ENCODE data around the gene ATXN1L.
"Not testable (repeated sequence)": the region's sequence is repeated elsewhere in the genome, so short reads cannot be mapped to it uniquely, and the experiment has no call there.

ATXN1L gene

GRCh38 chr16:71852561-71852960 is 6.8 kb downstream of the ATXN1L start:
- no peak for DNase-seq

- DNase-seq, result no peak
These were observed 7.6 kb downstream of the ATXN1L start for GRCh38 chr16:71853413-71853812.

GRCh38 chr16:71854369-71854948 is 8.7 kb downstream of the ATXN1L start:
- no peak for DNase-seq

- no peak for DNase-seq
These were observed 10.3 kb downstream of the ATXN1L start for GRCh38 chr16:71855937-71856662.

- no peak for DNase-seq
These were observed 14.2 kb downstream of the ATXN1L start for GRCh38 chr16:71859762-71860521.

- no peak for DNase-seq
These were observed 18.2 kb downstream of the ATXN1L start for GRCh38 chr16:71863995-71864394.

GRCh38 chr16:71865173-71865863 is 19.5 kb downstream of the ATXN1L start:
- no peak for DNase-seq

GRCh38 chr16:71867175-71867574 is 21.4 kb downstream of the ATXN1L start:
- not testable (repeated sequence) for DNase-seq

GRCh38 chr16:71867939-71868338 is 22.2 kb downstream of the ATXN1L start:
- no peak for DNase-seq

GRCh38 chr16:71869089-71869488 is 23.3 kb downstream of the ATXN1L start:
- DNase-seq, result no peak

GRCh38 chr16:71870818-71871217 is 25.0 kb downstream of the ATXN1L start:
- no peak for DNase-seq

- DNase-seq, result no peak
These were observed 27.4 kb downstream of the ATXN1L start for GRCh38 chr16:71873199-71873598.

GRCh38 chr16:71878911-71879310 is 33.1 kb downstream of the ATXN1L start:
- no peak for DNase-seq

- no peak for DNase-seq
These were observed 34.4 kb downstream of the ATXN1L start for GRCh38 chr16:71880176-71880575.

- DNase-seq, result no peak
These were observed 36.9 kb downstream of the ATXN1L start for GRCh38 chr16:71882505-71883167.

- DNase-seq, result no peak
These were observed 37.5 kb downstream of the ATXN1L start for GRCh38 chr16:71883168-71883848.

- DNase-seq, result peak; percentile 49
These were observed 38.3 kb downstream of the ATXN1L start, which contains the start of gene ZNF821 for GRCh38 chr16:71883849-71884638. ZNF821 (minus strand) TSS chr16:71884182; CDS start chr16:71879946, 4,236 bp downstream.

- no peak for DNase-seq
These were observed 39.5 kb downstream of the ATXN1L start for GRCh38 chr16:71885261-71885650.

GRCh38 chr16:71889147-71889546 is 43.4 kb downstream of the ATXN1L start:
- no peak for DNase-seq

- no peak for DNase-seq
These were observed 48.1 kb downstream of the ATXN1L start for GRCh38 chr16:71893888-71894228.

- DNase-seq, result no peak
These were observed 48.6 kb downstream of the ATXN1L start for GRCh38 chr16:71894229-71894920.

Data from GDM1 (cell line).